ENCODE results near the gene PSMG2.

GRCh38 chr18:12750076-12750714, 47.4 kb downstream of the PSMG2 start:
- TF ChIP-seq CTCF (CRISPR knock-in tag; IDR thresholded peaks at IDR 0.05) (no peak), MEIS1 (CRISPR knock-in tag; IDR thresholded peaks at IDR 0.05; ENCODE audit: borderline replicate concordance) (no peak), ATF1 (CRISPR knock-in tag; IDR thresholded peaks at IDR 0.05) (no peak), ZNF121 (CRISPR knock-in tag; IDR thresholded peaks at IDR 0.05) (no peak), BCL6 (CRISPR knock-in tag; IDR thresholded peaks at IDR 0.05) (no peak), POLR2AphosphoS5 (IDR thresholded peaks at IDR 0.05; ENCODE audit: low read depth, low read length) (no peak), ZNF230 (CRISPR knock-in tag; IDR thresholded peaks at IDR 0.05) (no peak), RBFOX2 (IDR thresholded peaks at IDR 0.05; ENCODE audit: low read depth, low read length) (no peak), ARID2 (CRISPR knock-in tag; IDR thresholded peaks at IDR 0.05; ENCODE audit: borderline replicate concordance) (no peak)

Measured in HepG2 (cell line).